A549 treated with RU486 at 1 μM for 4 hours (cell line): ENCODE results near the gene TBC1D17. TPM values are rescaled to one million over a fixed set of nuclear protein-coding genes. Genes with fewer than 3 reads are reported as not detected.

Source experiments
- total RNA-seq: library from RNA; stranded (reverse); fragments of 200-300 nt; extraction: Qiagen RNA extraction; gene quantifications from 5 replicates; pipeline ENCODE4 v1.2.3, GENCODE V29; 2022; ENCODE audit warnings: low read depth

TBC1D17 gene
- 21.7 to 25.3 TPM (median 22.1 TPM) in 5 replicates for total RNA-seq

DNA sequence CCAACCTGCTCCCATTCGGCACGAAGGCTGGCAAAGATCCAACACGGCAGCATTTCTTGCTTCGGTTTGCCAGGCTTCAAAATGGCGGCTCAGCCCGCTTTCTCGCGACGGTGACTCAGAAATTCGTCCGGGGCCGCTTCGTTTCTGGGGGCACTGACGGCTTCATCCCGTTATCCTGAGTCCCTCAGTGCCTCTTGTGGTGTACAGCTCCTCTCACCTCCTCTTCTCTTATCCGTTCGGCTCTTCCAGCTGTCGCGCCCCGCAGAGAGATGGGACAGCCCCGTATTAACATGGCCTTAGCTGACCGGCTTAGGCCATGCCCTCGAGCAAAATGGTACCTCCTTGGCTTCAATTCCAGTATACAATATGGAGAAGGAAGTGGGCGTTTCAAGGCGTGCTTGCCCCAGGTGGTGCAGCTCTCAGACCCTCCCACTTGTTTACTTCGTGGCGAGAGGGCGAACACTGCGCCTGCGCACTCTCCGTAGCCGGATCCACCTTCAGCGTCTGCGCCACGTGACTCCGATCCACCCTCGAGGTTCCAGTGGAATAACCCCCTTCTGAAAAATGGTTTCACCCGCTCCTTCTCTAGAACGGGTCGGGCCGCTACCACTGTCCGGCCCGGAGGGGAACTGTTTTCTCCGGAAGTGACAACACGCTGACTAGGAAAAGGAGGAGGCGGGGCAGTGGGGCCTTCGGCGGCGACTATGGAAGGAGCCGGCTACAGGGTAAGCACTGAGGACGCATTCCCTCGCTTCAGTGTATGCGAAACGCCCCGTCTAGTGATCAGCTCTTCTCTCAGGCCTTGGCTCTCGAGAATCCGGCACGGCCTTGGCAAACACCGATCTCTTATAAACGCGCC, at the start of gene TBC1D17, which contains the start of gene AKT1S1:
TSS of gene TBC1D17 (plus strand) at position 683 of the 859 bp plus-strand sequence. CDS start at position 705, 22 bp downstream.
TSS of gene AKT1S1 (minus strand) at position 336 of the 859 bp plus-strand sequence. CDS start 4,060 bp downstream, outside the sequence.

GRCh38 chr19:49850487-49851342, 26.8 kb upstream of the TBC1D17 start, which contains the start of gene PTOV1:
PTOV1 (plus strand) TSS chr19:49851159.

GRCh38 chr19:49866933-49867782, 10.3 kb upstream of the TBC1D17 start, which contains the start of gene PNKP:
PNKP (minus strand) TSS chr19:49867576; CDS start chr19:49867204, 372 bp downstream.

DNA sequence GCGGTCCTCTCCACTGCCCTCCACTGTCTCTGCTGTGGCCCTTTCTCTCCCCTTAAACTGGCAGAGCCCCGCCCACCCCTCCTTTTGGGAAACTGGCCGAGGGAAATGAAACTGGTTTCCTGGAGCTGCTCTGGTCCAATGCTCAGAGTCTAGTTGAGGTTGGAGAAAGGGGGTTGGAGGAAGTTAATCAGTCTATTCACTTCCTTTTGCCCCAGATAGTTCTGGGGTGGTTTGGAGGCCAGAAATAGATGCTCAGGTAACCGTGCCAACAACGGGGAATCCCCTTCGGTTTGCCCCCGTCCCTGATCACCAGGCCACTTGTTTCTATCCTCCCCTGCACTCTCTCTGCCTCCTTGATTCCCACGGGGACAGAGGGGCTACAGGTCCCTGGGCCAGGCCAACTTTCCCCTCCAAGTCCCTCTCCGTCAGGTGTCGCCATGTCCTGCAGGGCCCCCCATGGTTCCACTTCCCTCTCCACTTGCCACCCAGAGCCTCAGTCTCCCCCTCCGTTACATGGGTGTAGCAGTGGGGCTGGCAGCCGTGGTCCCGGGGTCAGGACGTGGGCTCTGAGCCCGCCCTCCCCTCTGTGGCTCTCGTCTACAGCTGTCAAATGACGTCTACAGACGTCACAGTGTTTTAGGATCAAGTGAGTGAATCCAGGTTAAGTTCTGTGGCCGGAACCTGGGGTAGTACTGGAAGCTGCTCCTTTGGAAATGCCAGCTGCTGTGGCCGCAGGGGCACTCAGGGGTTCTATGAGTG, 19.5 kb downstream of the TBC1D17 start, which contains the start of gene IL4I1:
TSS of gene IL4I1 (minus strand) at position 25 of the 759 bp plus-strand sequence. CDS start 727 bp downstream, outside the sequence.

DNA sequence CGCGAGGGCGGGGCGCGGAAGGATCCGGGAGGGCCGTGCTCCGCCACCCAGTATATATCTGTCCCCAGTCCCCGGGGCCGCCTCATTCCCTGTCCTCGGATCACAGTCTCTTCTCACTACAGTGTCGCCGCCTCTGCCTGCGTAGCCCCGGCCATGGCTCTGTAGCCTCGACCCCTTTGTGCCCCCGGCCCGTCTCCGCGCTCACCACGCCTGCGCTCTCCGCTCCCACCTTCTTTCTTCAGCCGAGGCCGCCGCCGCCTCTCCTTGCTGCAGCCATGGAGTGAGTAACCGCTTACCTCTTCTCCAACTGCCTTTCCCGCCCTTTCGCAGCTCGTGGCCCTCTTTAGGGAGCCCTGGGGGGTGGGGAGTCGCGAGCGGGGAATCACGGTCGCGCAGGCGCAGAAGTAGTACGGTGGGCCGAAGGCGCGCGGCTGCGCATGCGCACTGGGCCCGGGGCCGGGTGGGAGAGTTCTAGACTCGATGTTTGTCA, 51.7 kb downstream of the TBC1D17 start, which contains the start of the genes ATF5 and NUP62:
TSS of gene ATF5 (plus strand) at position 85 of the 490 bp plus-strand sequence. CDS start 1,646 bp downstream, outside the sequence.
TSS of gene NUP62 (minus strand) at position 384 of the 490 bp plus-strand sequence. CDS start 19,697 bp downstream, outside the sequence.

Other genes starting within 250 kb of the TBC1D17 start
- gene RRAS, start 237.6 kb upstream of the TBC1D17 start, total RNA-seq = 81.1 to 134 TPM (median 118 TPM) in 5 replicates
- gene SCAF1, start 235.5 kb upstream of the TBC1D17 start, total RNA-seq = 42.4 to 73.9 TPM (median 68.0 TPM) in 5 replicates
- gene IRF3, start 211.8 kb upstream of the TBC1D17 start, total RNA-seq = 83.2 to 108 TPM (median 101 TPM) in 5 replicates
- gene BCL2L12, start 211.8 kb upstream of the TBC1D17 start, total RNA-seq = 51.6 to 75.3 TPM (median 73.0 TPM) in 5 replicates
- 407 to 437 TPM (median 431 TPM) in 5 replicates for gene PRMT1, start 200.4 kb upstream of the TBC1D17 start, total RNA-seq
- 3.9 to 6.9 TPM (median 5.9 TPM) in 5 replicates for gene ADM5, start 188.1 kb upstream of the TBC1D17 start, total RNA-seq
- 11.6 to 14.1 TPM (median 12.2 TPM) in 5 replicates for gene CPT1C, start 186.6 kb upstream of the TBC1D17 start, total RNA-seq
- gene TSKS, start 114.4 kb upstream of the TBC1D17 start, total RNA-seq = not detected in 5 replicates
- gene AP2A1, start 110.7 kb upstream of the TBC1D17 start, total RNA-seq = 40.1 to 57.4 TPM (median 50.9 TPM) in 5 replicates
- gene FUZ, start 64.4 kb upstream of the TBC1D17 start, total RNA-seq = 14.0 to 15.8 TPM (median 14.6 TPM) in 5 replicates
- 44.3 to 77.3 TPM (median 61.4 TPM) in 5 replicates for gene MED25, start 59.4 kb upstream of the TBC1D17 start, total RNA-seq
- gene PTOV1, start 26.5 kb upstream of the TBC1D17 start, total RNA-seq = 109 to 166 TPM (median 155 TPM) in 5 replicates
- gene PNKP, start 10.1 kb upstream of the TBC1D17 start, total RNA-seq = 39.7 to 55.3 TPM (median 47.3 TPM) in 5 replicates
- 66.3 to 117 TPM (median 109 TPM) in 5 replicates for gene AKT1S1, start 347 bp upstream of the TBC1D17 start, total RNA-seq
- 0.59 to 1.8 TPM (median 0.79 TPM) in 5 replicates for gene IL4I1, start 19.2 kb downstream of the TBC1D17 start, total RNA-seq
- 45.7 to 62.6 TPM (median 55.7 TPM) in 5 replicates for gene ATF5, start 51.5 kb downstream of the TBC1D17 start, total RNA-seq
- gene NUP62, start 51.8 kb downstream of the TBC1D17 start, total RNA-seq = 77.8 to 99.6 TPM (median 94.7 TPM) in 5 replicates
- gene SIGLEC11, start 83.5 kb downstream of the TBC1D17 start, total RNA-seq = not detected in 5 replicates
- 36.3 to 42.8 TPM (median 38.5 TPM) in 5 replicates for gene VRK3, start 147.7 kb downstream of the TBC1D17 start, total RNA-seq
- gene ZNF473, start 148.3 kb downstream of the TBC1D17 start, total RNA-seq = 8.7 to 10.8 TPM (median 10.4 TPM) in 5 replicates